H9 (cell line): Measurements from ENCODE around the gene MRGPRF. TPM values are rescaled to one million over a fixed set of nuclear protein-coding genes. Genes with fewer than 3 reads are reported as not detected.

Source experiments
- DNase-seq: peaks from one replicate; pipeline ENCODE4 v3.0.0-alpha.2; 2017
- H2AFZ ChIP-seq: one replicate; pipeline ENCODE4 v1.6.1; 2013; ENCODE audit warnings: mild to moderate bottlenecking, low read length, control low read depth, moderate library complexity
- H2AK5ac ChIP-seq: 2 replicates; pipeline ENCODE4 v1.6.1; 2013; ENCODE audit warnings: low read length, control low read depth, mixed read lengths; ENCODE audit not compliant: insufficient read length
- H2BK120ac ChIP-seq: one replicate; pipeline ENCODE4 v1.6.1; 2013; ENCODE audit warnings: low read depth, mild to moderate bottlenecking, low read length, control low read depth, inconsistent platforms; ENCODE audit not compliant: poor library complexity, severe bottlenecking
- H2BK12ac ChIP-seq: 2 replicates; pipeline ENCODE4 v1.6.1; 2013; ENCODE audit warnings: low read length, control low read depth, mixed read lengths, low read depth; ENCODE audit not compliant: insufficient read length
- H2BK15ac ChIP-seq: 2 replicates; pipeline ENCODE4 v1.6.1; 2013; ENCODE audit warnings: low read depth, low read length, control low read depth
- H2BK20ac ChIP-seq: one replicate; pipeline ENCODE4 v1.6.1; 2013; ENCODE audit warnings: low read depth, mild to moderate bottlenecking, low read length, control low read depth, inconsistent platforms; ENCODE audit not compliant: poor library complexity, severe bottlenecking
- H2BK5ac ChIP-seq: 2 replicates; pipeline ENCODE4 v1.6.1; 2013; ENCODE audit warnings: low read length, control low read depth, mixed read lengths; ENCODE audit not compliant: insufficient read length
- H3K14ac ChIP-seq: 2 replicates; pipeline ENCODE4 v1.6.1; 2013; ENCODE audit warnings: low read length, control low read depth; ENCODE audit not compliant: insufficient read depth
- H3K18ac ChIP-seq: 2 replicates; pipeline ENCODE4 v1.6.1; 2013; ENCODE audit warnings: low read depth, mild to moderate bottlenecking, mixed read lengths, low read length, control low read depth; ENCODE audit not compliant: insufficient read length
- H3K23ac ChIP-seq: 2 replicates; pipeline ENCODE4 v1.6.1; 2013; ENCODE audit warnings: low read length, control low read depth, mixed read lengths, low read depth; ENCODE audit not compliant: insufficient read length
- H3K23me2 ChIP-seq: 2 replicates; pipeline ENCODE4 v1.6.1; 2013; ENCODE audit warnings: low read depth, mild to moderate bottlenecking, mixed read lengths, low read length, control low read depth; ENCODE audit not compliant: insufficient read length, poor library complexity, severe bottlenecking
- H3K27ac ChIP-seq: 2 replicates; pipeline ENCODE4 v1.5.1; 2013; ENCODE audit warnings: low read length, control low read depth, mixed read lengths, low read depth; ENCODE audit not compliant: insufficient read length
- H3K27me3 ChIP-seq: 2 replicates; pipeline ENCODE4 v1.6.1; 2013; ENCODE audit warnings: low read length, control low read depth, inconsistent platforms; ENCODE audit not compliant: insufficient read depth
- H3K4ac ChIP-seq: 2 replicates; pipeline ENCODE4 v1.6.1; 2013; ENCODE audit warnings: low read depth, mild to moderate bottlenecking, control low read depth, inconsistent platforms, low read length, moderate library complexity
- H3K4me1 ChIP-seq: 2 replicates; pipeline ENCODE4 v1.6.1; 2013; ENCODE audit warnings: low read length, control low read depth, inconsistent platforms; ENCODE audit not compliant: insufficient read depth
- H3K4me2 ChIP-seq: 2 replicates; pipeline ENCODE4 v1.6.1; 2013; ENCODE audit warnings: low read length, control low read depth, mixed read lengths; ENCODE audit not compliant: insufficient read length, insufficient read depth
- H3K56ac ChIP-seq: 2 replicates; pipeline ENCODE4 v1.6.1; 2013; ENCODE audit warnings: low read depth, mild to moderate bottlenecking, mixed read lengths, low read length, control low read depth; ENCODE audit not compliant: insufficient read length
- H3K79me1 ChIP-seq: 2 replicates; pipeline ENCODE4 v1.6.1; 2013; ENCODE audit warnings: low read depth, mild to moderate bottlenecking, moderate library complexity, low read length, control low read depth, inconsistent platforms; ENCODE audit not compliant: insufficient read depth, poor library complexity, severe bottlenecking
- H3K79me2 ChIP-seq: 2 replicates; pipeline ENCODE4 v1.6.1; 2013; ENCODE audit warnings: low read length, control low read depth, inconsistent platforms; ENCODE audit not compliant: insufficient read depth
- H3K9ac ChIP-seq: 2 replicates; pipeline ENCODE4 v1.6.1; 2013; ENCODE audit warnings: low read length, control low read depth, mixed read lengths; ENCODE audit not compliant: insufficient read length; ENCODE audit errors: extremely low read depth
- H3K9me3 ChIP-seq: one replicate; pipeline ENCODE4 v1.6.1; 2013; ENCODE audit warnings: low read depth, low read length, inconsistent platforms; ENCODE audit not compliant: control insufficient read depth
- H3T11ph ChIP-seq: one replicate; pipeline ENCODE4 v1.6.1; 2013; ENCODE audit warnings: mild to moderate bottlenecking, low read length, control low read depth, inconsistent platforms
- H4K20me1 ChIP-seq: one replicate; pipeline ENCODE4 v1.6.1; 2013; ENCODE audit not compliant: control insufficient read depth, insufficient read length, insufficient read depth
- H4K5ac ChIP-seq: 2 replicates; pipeline ENCODE4 v1.6.1; 2013; ENCODE audit warnings: low read depth, mild to moderate bottlenecking, mixed read lengths, low read length, control low read depth; ENCODE audit not compliant: insufficient read length
- H4K8ac ChIP-seq: replicated peaks from 2 replicates; pipeline ENCODE4 v1.6.1; 2013; ENCODE audit warnings: low read length, control low read depth, mixed read lengths, low read depth; ENCODE audit not compliant: insufficient read length
- H4K91ac ChIP-seq: 2 replicates; pipeline ENCODE4 v1.6.1; 2013; ENCODE audit warnings: low read depth, mild to moderate bottlenecking, moderate library complexity, mixed read lengths, low read length, control low read depth; ENCODE audit not compliant: insufficient read length
- H3K27ac Mint-ChIP-seq, 3 experiments: 2 replicates in 2 of 3; 3 replicates in 1 of 3; pipeline ENCODE4 v1.8.0; 2020 to 2021; ENCODE audit warnings: mixed read lengths in 3 of 3, mild to moderate bottlenecking in 1 of 3, moderate library complexity in 1 of 3
- H3K27me3 Mint-ChIP-seq: 2 replicates; pipeline ENCODE4 v1.8.0; 2021; ENCODE audit warnings: low read depth, mild to moderate bottlenecking, moderate library complexity, mixed read lengths
- H3K36me3 Mint-ChIP-seq, 3 experiments: 2 replicates in 2 of 3; 3 replicates in 1 of 3; pipeline ENCODE4 v1.8.0; 2020 to 2021; ENCODE audit warnings: low read depth in 3 of 3, mixed read lengths in 3 of 3; ENCODE audit not compliant: insufficient read depth in 1 of 3
- H3K4me1 Mint-ChIP-seq, 2 experiments: 2 replicates each; pipeline ENCODE4 v1.8.0; 2020; ENCODE audit warnings: mixed read lengths in 2 of 2
- H3K4me3 Mint-ChIP-seq, 2 experiments: 2 replicates in 1 of 2; 3 replicates in 1 of 2; pipeline ENCODE4 v1.8.0; 2020 to 2021; ENCODE audit warnings: mild to moderate bottlenecking in 2 of 2, mixed read lengths in 2 of 2, moderate library complexity in 1 of 2
- H3K9me3 Mint-ChIP-seq, 2 experiments: 2 replicates in 1 of 2; 3 replicates in 1 of 2; pipeline ENCODE4 v1.8.0; 2020; ENCODE audit warnings: mild to moderate bottlenecking in 2 of 2, mixed read lengths in 2 of 2, moderate library complexity in 1 of 2
- WGBS: extraction: QIAGEN DNeasy Blood & Tissue Kit; methylation state at CpG from one replicate; pipeline ENCODE4 v1.1.7; 2013; ENCODE audit warnings: missing lambda C conversion rate, low lambda C conversion rate, mixed read lengths; ENCODE audit not compliant: insufficient read length; ENCODE audit errors: extremely low coverage; 5-methylcytosine and 5-hydroxymethylcytosine counted together
- total RNA-seq: library from RNA; stranded (reverse); gene quantifications from 2 replicates; pipeline ENCODE4 v1.2.1, GENCODE V29; 2021
- TF ChIP-seq, protein P1 (sequence below): fragments of 200-600 bp; sonication (generic); conservative IDR thresholded peaks from 3 replicates; pipeline ENCODE4 v1.8.0; 2021; ENCODE audit warnings: antibody characterized with exemption, mild to moderate bottlenecking

MRGPRF gene
- total RNA-seq, 1 experiment from 2014 or later: 4.0 TPM

DNA sequence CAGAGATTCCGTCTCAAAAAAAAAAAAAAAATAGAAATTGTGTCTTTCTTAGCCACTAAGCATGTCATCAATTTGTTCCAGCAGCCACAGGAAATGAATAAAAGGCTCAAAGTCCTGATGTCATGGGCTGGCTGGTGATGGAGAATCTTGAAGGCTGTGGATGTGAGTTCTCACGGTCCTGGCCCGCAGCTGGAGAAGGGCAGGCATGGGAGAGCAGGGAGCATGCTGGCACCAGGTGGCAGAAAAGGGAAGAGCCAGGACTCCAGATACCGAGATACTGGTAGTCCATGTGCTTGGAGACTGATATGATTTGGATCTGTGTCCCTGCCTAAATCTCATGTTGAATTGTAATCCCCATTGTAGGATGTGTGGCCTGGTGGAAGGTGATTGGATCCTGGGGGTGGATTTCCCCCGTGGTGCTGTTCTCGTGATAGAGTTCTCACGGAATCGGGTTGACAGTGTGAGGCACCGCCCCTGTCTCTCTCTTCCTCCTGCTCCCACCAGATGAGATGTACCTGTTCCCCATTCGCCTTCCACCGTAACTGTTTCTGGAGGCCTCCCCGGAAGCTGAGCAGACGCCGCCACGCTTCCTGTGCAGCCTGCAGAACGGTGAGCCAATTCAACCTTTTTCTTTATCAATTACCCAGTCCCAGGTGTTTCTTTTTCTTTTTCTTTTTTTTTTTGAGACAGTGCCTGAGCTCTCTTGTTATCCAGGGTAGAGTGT is 50.4 kb downstream of the MRGPRF start:
- Histone ChIP-seq H3K4me2 (no peak overlapping the region), H3K9me3 (no peaks in the 10 kb centered on the region), H3K9ac (no peak overlapping the region), H3K18ac (no peak overlapping the region), H3K14ac (no peak overlapping the region), H3K4me1 (no peaks in the 10 kb centered on the region), H2AFZ (no peak overlapping the region), H4K20me1 (no peaks in the 10 kb centered on the region), H3K79me1 (no peaks in the 10 kb centered on the region), H2AK5ac (no peak overlapping the region), H3K23me2 (no peaks in the 10 kb centered on the region), H2BK120ac (no peak overlapping the region), H3K23ac (no peak overlapping the region), H2BK5ac (no peak overlapping the region), H3T11ph (no peak overlapping the region), H4K5ac (no peak overlapping the region), H4K91ac (no peak overlapping the region), H2BK20ac (no peak overlapping the region), H3K79me2 (no peaks in the 10 kb centered on the region), H3K27me3 (no peaks in the 10 kb centered on the region), H4K8ac (no peak overlapping the region), H3K4ac (no peak overlapping the region), H3K27ac (no peak overlapping the region), H3K56ac (no peak overlapping the region), H2BK12ac (no peak overlapping the region), H2BK15ac (no peak overlapping the region)
- Mint-ChIP-seq H3K9me3 (no peaks in the 10 kb centered on the region; a peak in 1 of 5 replicates), H3K4me1 (peaks cover 0 to 2% of the 10 kb centered on the region in 2 experiments; a peak in 1 of 4 replicates), H3K27ac (peak overlapping the region in 1 of 3 experiments; percentile 71; a peak in 1 of 7 replicates), H3K4me3 (no peak overlapping the region), H3K27me3 (no peaks in the 10 kb centered on the region; the same call in 1 of the 2 replicates), H3K36me3 (no peaks in the 10 kb centered on the region)
- no CpG with 5 or more reads among the region's 16 CpGs for WGBS
- DNase-seq: peak; percentile 26
- TF ChIP-seq, protein P1, sequence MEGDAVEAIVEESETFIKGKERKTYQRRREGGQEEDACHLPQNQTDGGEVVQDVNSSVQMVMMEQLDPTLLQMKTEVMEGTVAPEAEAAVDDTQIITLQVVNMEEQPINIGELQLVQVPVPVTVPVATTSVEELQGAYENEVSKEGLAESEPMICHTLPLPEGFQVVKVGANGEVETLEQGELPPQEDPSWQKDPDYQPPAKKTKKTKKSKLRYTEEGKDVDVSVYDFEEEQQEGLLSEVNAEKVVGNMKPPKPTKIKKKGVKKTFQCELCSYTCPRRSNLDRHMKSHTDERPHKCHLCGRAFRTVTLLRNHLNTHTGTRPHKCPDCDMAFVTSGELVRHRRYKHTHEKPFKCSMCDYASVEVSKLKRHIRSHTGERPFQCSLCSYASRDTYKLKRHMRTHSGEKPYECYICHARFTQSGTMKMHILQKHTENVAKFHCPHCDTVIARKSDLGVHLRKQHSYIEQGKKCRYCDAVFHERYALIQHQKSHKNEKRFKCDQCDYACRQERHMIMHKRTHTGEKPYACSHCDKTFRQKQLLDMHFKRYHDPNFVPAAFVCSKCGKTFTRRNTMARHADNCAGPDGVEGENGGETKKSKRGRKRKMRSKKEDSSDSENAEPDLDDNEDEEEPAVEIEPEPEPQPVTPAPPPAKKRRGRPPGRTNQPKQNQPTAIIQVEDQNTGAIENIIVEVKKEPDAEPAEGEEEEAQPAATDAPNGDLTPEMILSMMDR: no peak; the same call in 2 of the 3 replicates
